ENCODE measurements around the gene ATP9B.

GRCh38 chr18:79186649-79187048 lies 117.5 kb downstream of the ATP9B start:
- no peak for TF ChIP-seq CTCF (IDR thresholded peaks at IDR 0.05)
- TF ChIP-seq EZH2 (IDR thresholded peaks at IDR 0.05) = no peak
- TF ChIP-seq EZH2phosphoT487 (IDR thresholded peaks at IDR 0.05) = no peak
